Type B pancreatic cell (in vitro differentiated cells): ENCODE data around the gene RARRES2. TPM values are rescaled to one million over a fixed set of nuclear protein-coding genes. Genes with fewer than 3 reads are reported as not detected.

Experiments
- DNase-seq: peaks from one replicate; pipeline ENCODE4 v3.0.0; 2021; ENCODE audit warnings: mixed read lengths; ENCODE audit not compliant: unreplicated experiment; ENCODE audit errors: extremely low spot score
- H3K27ac Mint-ChIP-seq: 2 replicates; pipeline ENCODE4 v1.8.0; 2021; ENCODE audit warnings: mild to moderate bottlenecking, mixed read lengths
- H3K27me3 Mint-ChIP-seq: 2 replicates; pipeline ENCODE4 v1.8.0; 2021; ENCODE audit warnings: mixed read lengths
- H3K36me3 Mint-ChIP-seq: 2 replicates; pipeline ENCODE4 v1.8.0; 2021; ENCODE audit warnings: mixed read lengths
- H3K4me1 Mint-ChIP-seq: one replicate; pipeline ENCODE4 v1.8.0; 2021; ENCODE audit warnings: mixed read lengths; ENCODE audit not compliant: unreplicated experiment
- H3K4me3 Mint-ChIP-seq: 2 replicates; pipeline ENCODE4 v1.8.0; 2021; ENCODE audit warnings: mild to moderate bottlenecking, mixed read lengths
- H3K9me3 Mint-ChIP-seq: 2 replicates; pipeline ENCODE4 v1.8.0; 2021; ENCODE audit warnings: mixed read lengths
- total RNA-seq: library from RNA; stranded (reverse); gene quantifications from 2 replicates; pipeline ENCODE4 v1.2.1, GENCODE V29; 2021; ENCODE audit warnings: low replicate concordance
- TF ChIP-seq, protein P1 (sequence below): fragments of 200-600 bp; sonication (generic); conservative IDR thresholded peaks from 2 replicates; pipeline ENCODE4 v1.5.0; 2021; ENCODE audit warnings: antibody characterized with exemption, mild to moderate bottlenecking

The RARRES2 gene
- total RNA-seq, 1 donor from 2014 or later, result 109 TPM

DNA sequence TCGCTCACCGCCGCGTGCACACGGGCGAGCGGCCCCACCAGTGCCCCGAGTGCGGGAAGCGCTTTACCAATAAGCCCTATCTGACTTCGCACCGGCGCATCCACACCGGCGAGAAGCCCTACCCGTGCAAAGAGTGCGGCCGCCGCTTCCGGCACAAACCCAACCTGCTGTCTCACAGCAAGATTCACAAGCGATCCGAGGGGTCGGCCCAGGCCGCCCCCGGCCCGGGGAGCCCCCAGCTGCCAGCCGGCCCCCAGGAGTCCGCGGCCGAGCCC lies 30.5 kb upstream of the RARRES2 start:
- H3K36me3 Mint-ChIP-seq, result peaks cover 23% of the 10 kb centered on the region
- no peak overlapping the region for H3K27ac Mint-ChIP-seq

DNA sequence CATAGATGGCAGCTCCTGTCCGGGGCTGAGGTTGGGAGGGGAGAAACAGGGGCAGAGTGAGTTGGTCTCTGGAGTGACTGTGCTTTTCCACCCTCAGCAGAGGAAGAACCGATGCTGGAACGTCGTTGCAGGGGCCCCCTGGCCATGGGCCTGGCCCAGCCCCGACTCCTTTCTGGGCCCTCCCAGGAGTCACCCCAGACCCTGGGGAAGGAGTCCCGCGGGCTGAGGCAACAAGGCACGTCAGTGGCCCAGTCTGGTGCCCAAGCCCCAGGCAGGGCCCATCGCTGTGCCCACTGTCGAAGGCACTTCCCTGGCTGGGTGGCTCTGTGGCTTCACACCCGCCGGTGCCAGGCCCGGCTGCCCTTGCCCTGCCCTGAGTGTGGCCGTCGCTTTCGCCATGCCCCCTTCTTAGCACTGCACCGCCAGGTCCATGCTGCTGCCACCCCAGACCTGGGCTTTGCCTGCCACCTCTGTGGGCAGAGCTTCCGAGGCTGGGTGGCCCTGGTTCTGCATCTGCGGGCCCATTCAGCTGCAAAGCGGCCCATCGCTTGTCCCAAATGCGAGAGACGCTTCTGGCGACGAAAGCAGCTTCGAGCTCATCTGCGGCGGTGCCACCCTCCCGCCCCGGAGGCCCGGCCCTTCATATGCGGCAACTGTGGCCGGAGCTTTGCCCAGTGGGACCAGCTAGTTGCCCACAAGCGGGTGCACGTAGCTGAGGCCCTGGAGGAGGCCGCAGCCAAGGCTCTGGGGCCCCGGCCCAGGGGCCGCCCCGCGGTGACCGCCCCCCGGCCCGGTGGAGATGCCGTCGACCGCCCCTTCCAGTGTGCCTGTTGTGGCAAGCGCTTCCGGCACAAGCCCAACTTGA lies 29.9 kb upstream of the RARRES2 start:
- no peaks in the 10 kb centered on the region for H3K27me3 Mint-ChIP-seq
- no peaks in the 10 kb centered on the region for H3K9me3 Mint-ChIP-seq
- peak overlapping the region; percentile 97 for H3K4me3 Mint-ChIP-seq
- H3K27ac Mint-ChIP-seq, result peak overlapping the region; percentile 95
- DNase-seq, result no peak
- TF ChIP-seq, protein P1, sequence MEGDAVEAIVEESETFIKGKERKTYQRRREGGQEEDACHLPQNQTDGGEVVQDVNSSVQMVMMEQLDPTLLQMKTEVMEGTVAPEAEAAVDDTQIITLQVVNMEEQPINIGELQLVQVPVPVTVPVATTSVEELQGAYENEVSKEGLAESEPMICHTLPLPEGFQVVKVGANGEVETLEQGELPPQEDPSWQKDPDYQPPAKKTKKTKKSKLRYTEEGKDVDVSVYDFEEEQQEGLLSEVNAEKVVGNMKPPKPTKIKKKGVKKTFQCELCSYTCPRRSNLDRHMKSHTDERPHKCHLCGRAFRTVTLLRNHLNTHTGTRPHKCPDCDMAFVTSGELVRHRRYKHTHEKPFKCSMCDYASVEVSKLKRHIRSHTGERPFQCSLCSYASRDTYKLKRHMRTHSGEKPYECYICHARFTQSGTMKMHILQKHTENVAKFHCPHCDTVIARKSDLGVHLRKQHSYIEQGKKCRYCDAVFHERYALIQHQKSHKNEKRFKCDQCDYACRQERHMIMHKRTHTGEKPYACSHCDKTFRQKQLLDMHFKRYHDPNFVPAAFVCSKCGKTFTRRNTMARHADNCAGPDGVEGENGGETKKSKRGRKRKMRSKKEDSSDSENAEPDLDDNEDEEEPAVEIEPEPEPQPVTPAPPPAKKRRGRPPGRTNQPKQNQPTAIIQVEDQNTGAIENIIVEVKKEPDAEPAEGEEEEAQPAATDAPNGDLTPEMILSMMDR, result no peak
- peaks cover 42% of the 10 kb centered on the region for H3K4me1 Mint-ChIP-seq
- peaks cover 23% of the 10 kb centered on the region for H3K36me3 Mint-ChIP-seq

More for the DNA sequence above, 30.5 kb upstream of the RARRES2 start:
- TF ChIP-seq, protein P1, result no peak
- Mint-ChIP-seq H3K4me3 (no peak overlapping the region), H3K27me3 (no peaks in the 10 kb centered on the region), H3K4me1 (peaks cover 47% of the 10 kb centered on the region), H3K9me3 (no peaks in the 10 kb centered on the region)
- DNase-seq, result no peak

DNA sequence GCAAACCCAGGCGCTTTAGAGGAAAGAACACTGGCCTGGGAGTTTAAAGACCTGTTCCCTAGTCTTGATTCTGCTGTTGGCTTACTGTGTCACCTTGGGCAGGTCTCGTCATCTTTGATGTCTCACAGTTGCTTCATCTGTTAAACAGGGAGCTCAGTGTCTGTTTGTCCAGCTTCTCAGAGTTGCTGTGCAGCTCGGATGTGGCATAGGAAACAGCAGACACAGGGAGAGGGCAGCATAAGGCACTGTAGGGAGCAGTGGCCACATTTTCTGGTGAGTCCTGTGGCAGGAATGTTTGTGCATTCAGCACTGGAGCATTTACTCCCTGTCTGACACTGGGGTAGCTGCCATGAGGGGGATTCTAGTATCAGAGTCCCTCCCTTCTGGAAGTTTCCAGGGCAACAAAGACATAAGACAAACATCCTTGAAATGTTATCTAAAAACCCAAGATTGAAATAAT lies 29.2 kb upstream of the RARRES2 start:
- TF ChIP-seq, protein P1, result no peak
- H3K4me3 Mint-ChIP-seq, result peak overlapping the region; percentile 97
- H3K9me3 Mint-ChIP-seq, result no peaks in the 10 kb centered on the region
- no peaks in the 10 kb centered on the region for H3K27me3 Mint-ChIP-seq
- DNase-seq, result no peak
- peaks cover 42% of the 10 kb centered on the region for H3K4me1 Mint-ChIP-seq
- H3K36me3 Mint-ChIP-seq, result peaks cover 20% of the 10 kb centered on the region
- peak overlapping the region; percentile 95 for H3K27ac Mint-ChIP-seq

DNA sequence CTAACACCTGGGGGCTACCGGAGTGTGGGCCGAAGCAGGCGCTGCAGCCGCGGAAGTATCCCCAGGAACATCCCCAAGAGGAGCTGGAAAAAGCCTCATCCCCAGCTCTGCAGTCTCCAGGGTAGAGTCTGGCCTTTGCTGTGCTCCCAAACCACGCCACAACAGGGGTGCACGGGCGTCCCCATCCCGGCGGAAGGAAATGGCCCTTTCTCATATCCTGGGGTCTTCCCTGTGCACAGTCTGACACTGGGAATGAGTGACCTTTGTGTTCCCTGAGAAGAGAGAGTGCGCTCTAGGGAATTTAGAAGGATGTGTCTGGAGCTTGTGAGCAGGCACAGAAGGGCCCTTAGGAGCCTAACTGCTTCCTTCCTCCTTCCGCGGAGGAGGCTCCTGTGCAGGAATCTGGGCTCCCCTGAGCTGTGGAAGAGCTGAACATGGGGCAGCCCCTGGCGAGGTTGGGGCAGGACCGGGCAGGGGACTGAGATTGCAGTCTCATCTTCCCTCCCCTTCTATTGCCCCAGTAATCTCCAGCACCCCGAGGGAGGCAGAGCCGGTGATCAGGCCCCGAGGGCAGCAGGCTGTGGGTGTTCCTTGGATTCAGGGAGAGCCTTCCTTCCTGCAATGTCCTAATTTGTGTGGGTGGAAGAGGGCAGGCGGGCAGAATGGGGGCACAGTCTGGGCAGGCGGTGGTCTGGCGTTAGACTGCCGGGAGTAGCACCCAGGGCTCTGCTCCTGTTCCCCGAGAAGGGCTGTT lies 28.5 kb upstream of the RARRES2 start:
- TF ChIP-seq, protein P1, result no peak
- Mint-ChIP-seq H3K4me3 (peak overlapping the region; percentile 97), H3K27ac (peak overlapping the region; percentile 95), H3K36me3 (peaks cover 20% of the 10 kb centered on the region), H3K27me3 (no peaks in the 10 kb centered on the region), H3K4me1 (peaks cover 41% of the 10 kb centered on the region), H3K9me3 (no peaks in the 10 kb centered on the region)
- DNase-seq, result no peak

DNA sequence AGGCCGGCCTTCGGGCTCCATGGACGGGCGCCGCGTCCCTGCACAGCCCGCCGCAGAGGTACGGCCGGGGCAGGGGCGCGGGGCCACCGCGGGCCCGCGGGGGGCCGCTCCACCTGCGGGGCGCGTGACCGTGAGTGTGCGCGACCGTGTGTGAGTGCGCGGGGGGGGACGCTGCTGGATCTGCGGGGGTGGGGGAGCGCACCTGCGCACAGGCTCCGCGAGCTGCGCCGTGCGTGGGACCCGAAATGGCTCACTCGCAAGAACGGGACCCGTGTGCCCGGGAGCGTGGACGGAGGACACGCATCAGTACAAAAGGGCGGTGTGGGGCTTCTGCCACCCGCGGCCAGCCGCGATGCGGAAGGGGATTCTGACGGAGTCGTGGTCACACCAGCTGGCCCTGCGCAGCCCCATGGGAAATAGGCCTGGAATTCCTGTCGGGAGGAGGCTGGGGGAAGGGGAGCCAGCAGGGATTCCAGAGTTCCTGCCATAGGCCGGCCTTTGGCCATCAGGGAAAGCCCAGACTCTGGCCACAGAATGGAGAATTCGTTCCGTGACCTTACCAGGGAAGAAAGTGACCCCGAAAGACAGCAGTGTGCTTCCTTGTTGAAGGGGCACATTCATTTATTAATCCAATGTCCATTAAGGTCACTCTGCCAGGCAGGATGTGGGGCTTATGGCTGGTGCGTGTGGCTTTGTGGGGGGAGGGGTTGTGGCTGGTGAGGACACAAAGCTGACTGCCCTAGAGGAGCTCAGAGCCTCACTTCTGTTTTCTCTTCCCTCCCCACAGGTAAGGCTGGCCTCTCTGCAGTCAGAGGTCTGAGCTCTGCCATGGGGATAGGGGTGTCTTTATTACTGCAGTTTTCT lies 27.7 kb upstream of the RARRES2 start:
- H3K36me3 Mint-ChIP-seq, result peaks cover 15% of the 10 kb centered on the region
- peaks cover 38% of the 10 kb centered on the region for H3K4me1 Mint-ChIP-seq
- H3K27me3 Mint-ChIP-seq, result no peaks in the 10 kb centered on the region
- no peak for DNase-seq
- H3K4me3 Mint-ChIP-seq, result peak overlapping the region; percentile 97
- TF ChIP-seq, protein P1, result no peak
- peak overlapping the region; percentile 95 for H3K27ac Mint-ChIP-seq
- no peaks in the 10 kb centered on the region for H3K9me3 Mint-ChIP-seq
